SK-N-SH (cell line): Measurements from ENCODE around the gene NFKB1. TPM values are rescaled to one million over a fixed set of nuclear protein-coding genes. Genes with fewer than 3 reads are reported as not detected.

Experiments used
- CTCF ChIA-PET: fragments of 300-600, 350-600 bp; formaldehyde crosslinking; extraction: SDS; loops from one replicate; lab custom pipeline; 2021; lab: Yijun Ruan, JAX
- POLR2A ChIA-PET: fragments of 350-600 bp; sonication (Branson Sonifier 250); formaldehyde crosslinking; extraction: SDS; loops from one replicate; lab custom pipeline; 2020; ENCODE audit warnings: antibody characterized with exemption, inconsistent platforms; lab: Yijun Ruan, JAX
- DNase-seq: peaks from one replicate; pipeline ENCODE4 v3.0.0; 2012
- H2AFZ ChIP-seq: fragments of 200-600 bp; sonication (generic); 2 replicates; pipeline ENCODE4 v1.8.1; 2016; ENCODE audit warnings: antibody characterized with exemption, mild to moderate bottlenecking, low read depth
- H3F3A ChIP-seq: fragments of 200-600 bp; sonication (generic); replicated peaks from 2 replicates; pipeline ENCODE3; 2016; ENCODE audit warnings: antibody characterized with exemption, mild to moderate bottlenecking; ENCODE audit not compliant: insufficient read depth
- H3K27ac ChIP-seq, 2 experiments: fragments of 200-500 bp in 1 of 2; fragments of 200-600 bp in 1 of 2; sonication (Bioruptor generic) in 1 of 2; sonication (generic), shearing (Covaris generic) in 1 of 2; 2 replicates each; pipeline versions ENCODE4 v1.5.1 to v1.6.1; 2014 to 2016; ENCODE audit warnings: low read depth in 2 of 2, inconsistent platforms in 1 of 2, low read length in 1 of 2, mild to moderate bottlenecking in 1 of 2, mixed read lengths in 1 of 2
- H3K27me3 ChIP-seq: fragments of 200-600 bp; sonication (generic), shearing (Covaris generic); 2 replicates; pipeline ENCODE4 v1.6.1; 2016; ENCODE audit warnings: mixed run types; ENCODE audit not compliant: insufficient read depth
- H3K36me3 ChIP-seq, 2 experiments: fragments of 200-500 bp in 1 of 2; fragments of 200-600 bp in 1 of 2; sonication (Bioruptor generic) in 1 of 2; sonication (generic) in 1 of 2; replicated peaks in 1 of 2; 2 replicates each; pipeline versions ENCODE3 to v1.5.1; 2014 to 2016; ENCODE audit warnings: low read length in 1 of 2, mild to moderate bottlenecking in 1 of 2; ENCODE audit not compliant: insufficient read depth in 2 of 2, control insufficient read depth in 1 of 2
- H3K4me1 ChIP-seq, 2 experiments: fragments of 200-500 bp in 1 of 2; fragments of 200-600 bp in 1 of 2; sonication (Bioruptor generic) in 1 of 2; sonication (generic), shearing (Covaris generic) in 1 of 2; 2 replicates each; pipeline versions ENCODE4 v1.5.1 to v1.6.1; 2014 to 2016; ENCODE audit warnings: low read depth in 1 of 2, low read length in 1 of 2, mixed run types in 1 of 2; ENCODE audit not compliant: insufficient read depth in 2 of 2, control insufficient read depth in 1 of 2
- H3K4me2 ChIP-seq: fragments of 200-600 bp; sonication (generic), shearing (Covaris generic); 2 replicates; pipeline ENCODE4 v1.6.1; 2017; ENCODE audit warnings: mixed run types
- H3K4me3 ChIP-seq, 2 experiments: fragments of 200-500 bp in 1 of 2; fragments of 200-600 bp in 1 of 2; sonication (Bioruptor generic) in 1 of 2; sonication (generic), shearing (Covaris generic) in 1 of 2; 2 replicates each; pipeline versions ENCODE4 v1.5.1 to v1.8.1; 2014 to 2016; ENCODE audit warnings: low read depth in 2 of 2, inconsistent platforms in 1 of 2, low read length in 1 of 2, mild to moderate bottlenecking in 1 of 2, mixed read lengths in 1 of 2, moderate library complexity in 1 of 2
- H3K79me2 ChIP-seq: fragments of 200-600 bp; sonication (generic); 2 replicates; pipeline ENCODE4 v1.8.1; 2017; ENCODE audit warnings: mild to moderate bottlenecking; ENCODE audit not compliant: insufficient read depth
- H3K9ac ChIP-seq: fragments of 200-600 bp; sonication (generic); 2 replicates; pipeline ENCODE4 v1.6.1; 2017; ENCODE audit warnings: mixed run types
- H3K9me2 ChIP-seq: fragments of 200-600 bp; sonication (generic); 2 replicates; pipeline ENCODE4 v1.6.1; 2017; ENCODE audit warnings: mixed run types
- H3K9me3 ChIP-seq: fragments of 200-600 bp; sonication (generic); 2 replicates; pipeline ENCODE4 v1.6.1; 2017; ENCODE audit warnings: mixed run types, mild to moderate bottlenecking, moderate library complexity
- H4K20me1 ChIP-seq: fragments of 200-600 bp; sonication (generic); 2 replicates; pipeline ENCODE4 v1.6.1; 2017; ENCODE audit warnings: mild to moderate bottlenecking, mixed run types; ENCODE audit not compliant: insufficient read depth
- CHD2 ChIP-seq: fragments of 150-350 bp; IDR thresholded peaks from 2 replicates; pipeline ENCODE4 v1.6.1; 2018; ENCODE audit warnings: low read length; ENCODE audit not compliant: partially characterized antibody
- EP300 ChIP-seq, 2 experiments: IDR thresholded peaks; 2 replicates each; pipeline versions ENCODE4 v1.4.0 to v1.6.1; 2012; ENCODE audit warnings: borderline replicate concordance in 1 of 2, low read depth in 1 of 2, low read length in 1 of 2
- EZH2phosphoT487 ChIP-seq: fragments of 200-600 bp; sonication (generic); IDR thresholded peaks from 2 replicates; pipeline ENCODE4 v1.6.1; 2017; ENCODE audit warnings: low read depth, mixed run types, mild to moderate bottlenecking, antibody characterized with exemption, moderate library complexity, borderline replicate concordance
- FOSL2 ChIP-seq: IDR thresholded peaks from 2 replicates; pipeline ENCODE4 v1.4.0; 2012; ENCODE audit warnings: low read depth, mild to moderate bottlenecking, moderate library complexity, borderline replicate concordance
- JUND ChIP-seq: IDR thresholded peaks from 2 replicates; pipeline ENCODE4 v1.4.0; 2012
- MEF2A ChIP-seq: IDR thresholded peaks from 2 replicates; pipeline ENCODE4 v1.4.0; 2012; ENCODE audit warnings: low read depth, borderline replicate concordance
- NFIC ChIP-seq: IDR thresholded peaks from 2 replicates; pipeline ENCODE4 v1.4.0; 2012; ENCODE audit warnings: borderline replicate concordance
- POLR2AphosphoS5 ChIP-seq: IDR thresholded peaks from 2 replicates; pipeline ENCODE4 v1.6.1; 2012; ENCODE audit warnings: low read depth, low read length
- SIN3A ChIP-seq: IDR thresholded peaks from 2 replicates; pipeline ENCODE4 v1.6.1; 2012; ENCODE audit warnings: low read depth, mild to moderate bottlenecking, low read length, moderate library complexity, borderline replicate concordance
- TCF12 ChIP-seq: IDR thresholded peaks from 2 replicates; pipeline ENCODE4 v1.4.0; 2012
- YY1 ChIP-seq: IDR thresholded peaks from 2 replicates; pipeline ENCODE4 v1.4.0; 2012; ENCODE audit warnings: low read depth, mild to moderate bottlenecking
- WGBS: methylation state at CpG from one replicate; pipeline ENCODE4 v1.1.6; 2017; ENCODE audit warnings: low lambda C conversion rate; 5-methylcytosine and 5-hydroxymethylcytosine counted together
- polyA plus RNA-seq, 3 experiments: library from polyadenylated mRNA; depleted of rRNA; stranded (reverse); fragments of >200 nt; gene quantifications; 2 replicates each; pipeline ENCODE4 v1.2.3, GENCODE V29; 2012
- TF ChIP-seq, protein P1 (sequence below): IDR thresholded peaks from 2 replicates; pipeline ENCODE4 v1.4.0; 2012; ENCODE audit warnings: low read depth, borderline replicate concordance
- TF ChIP-seq, protein P2 (sequence below): IDR thresholded peaks from 2 replicates; pipeline ENCODE4 v1.4.0; 2012; ENCODE audit warnings: low read depth, borderline replicate concordance
- TF ChIP-seq, protein P3 (sequence below): IDR thresholded peaks from 2 replicates; pipeline ENCODE4; 2012
- TF ChIP-seq, protein P4 (sequence below): IDR thresholded peaks from 2 replicates; pipeline ENCODE4 v1.6.1; 2012; ENCODE audit warnings: mild to moderate bottlenecking, low read depth, low read length, moderate library complexity
- TF ChIP-seq, protein P5 (sequence below): fragments of 150-350 bp; IDR thresholded peaks from 2 replicates; pipeline ENCODE4 v1.6.1; 2017; ENCODE audit warnings: antibody characterized with exemption, low read length, low read depth, borderline replicate concordance
- TF ChIP-seq, protein P6 (sequence below): fragments of 200-600 bp; sonication (generic); IDR thresholded peaks from 2 replicates; pipeline ENCODE4 v1.6.1; 2017; ENCODE audit warnings: antibody characterized with exemption, mild to moderate bottlenecking, moderate library complexity

The NFKB1 gene
- polyA plus RNA-seq, 1 of the 3 experiments (the other 2 are of a cell fraction): 14.1 TPM

DNA sequence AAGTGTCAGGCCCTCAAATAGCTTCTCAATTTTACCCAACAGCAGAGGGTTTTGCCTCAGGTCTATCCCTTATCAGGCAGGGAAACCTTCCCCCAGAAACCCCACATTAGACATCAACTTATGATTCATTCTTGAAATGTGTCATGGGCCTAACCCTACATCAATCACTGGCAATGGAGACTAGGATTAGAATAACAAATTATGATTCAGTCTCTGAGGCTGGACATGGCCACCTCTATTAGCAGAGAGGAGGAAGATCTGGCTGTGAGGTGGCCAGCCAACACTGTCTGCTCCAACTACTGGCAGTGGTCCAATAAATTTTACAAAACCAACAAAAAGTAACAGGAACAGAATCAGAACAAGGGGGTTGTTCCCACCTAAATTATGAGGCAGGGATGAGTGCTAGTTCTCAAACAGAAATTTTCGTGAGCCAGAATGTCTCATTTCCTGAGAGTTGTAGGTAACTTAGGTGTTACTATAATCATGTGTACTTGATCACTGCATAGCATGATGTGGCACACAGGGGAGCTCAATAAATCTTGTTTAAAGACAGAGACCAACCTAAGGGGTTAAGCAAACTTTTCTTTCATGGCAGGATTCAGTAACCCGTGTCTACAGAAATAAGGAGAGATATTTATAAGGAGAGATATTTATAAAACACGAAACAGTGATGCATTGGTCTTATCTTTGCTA lies 126.8 kb downstream of the NFKB1 start:
- H3F3A ChIP-seq: peaks cover 11% of the 10 kb centered on the region
- H3K9me2 ChIP-seq: no peaks in the 10 kb centered on the region
- DNase-seq: no peak
- 72% methylated on average over 3 of the region's 3 CpGs for WGBS
- H2AFZ ChIP-seq: no peak overlapping the region
- peak overlapping the region; percentile 14; the same call in 1 of the 2 replicates for H3K4me2 ChIP-seq
- H4K20me1 ChIP-seq: no peaks in the 10 kb centered on the region
- peak overlapping the region in 1 of 2 experiments; percentile 53; a peak in 2 of 4 replicates for H3K27ac ChIP-seq
- H3K9me3 ChIP-seq: no peaks in the 10 kb centered on the region
- POLR2A ChIA-PET: no interaction called here
- TF ChIP-seq CHD2: no peak
- TF ChIP-seq, protein P1, sequence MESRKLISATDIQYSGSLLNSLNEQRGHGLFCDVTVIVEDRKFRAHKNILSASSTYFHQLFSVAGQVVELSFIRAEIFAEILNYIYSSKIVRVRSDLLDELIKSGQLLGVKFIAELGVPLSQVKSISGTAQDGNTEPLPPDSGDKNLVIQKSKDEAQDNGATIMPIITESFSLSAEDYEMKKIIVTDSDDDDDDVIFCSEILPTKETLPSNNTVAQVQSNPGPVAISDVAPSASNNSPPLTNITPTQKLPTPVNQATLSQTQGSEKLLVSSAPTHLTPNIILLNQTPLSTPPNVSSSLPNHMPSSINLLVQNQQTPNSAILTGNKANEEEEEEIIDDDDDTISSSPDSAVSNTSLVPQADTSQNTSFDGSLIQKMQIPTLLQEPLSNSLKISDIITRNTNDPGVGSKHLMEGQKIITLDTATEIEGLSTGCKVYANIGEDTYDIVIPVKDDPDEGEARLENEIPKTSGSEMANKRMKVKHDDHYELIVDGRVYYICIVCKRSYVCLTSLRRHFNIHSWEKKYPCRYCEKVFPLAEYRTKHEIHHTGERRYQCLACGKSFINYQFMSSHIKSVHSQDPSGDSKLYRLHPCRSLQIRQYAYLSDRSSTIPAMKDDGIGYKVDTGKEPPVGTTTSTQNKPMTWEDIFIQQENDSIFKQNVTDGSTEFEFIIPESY: no peak
- peak; percentile 86 for TF ChIP-seq NFIC
- TF ChIP-seq POLR2AphosphoS5: peak; percentile 38; the same call in 1 of the 2 replicates
- TF ChIP-seq FOSL2: peak; percentile 92
- TF ChIP-seq, protein P2, sequence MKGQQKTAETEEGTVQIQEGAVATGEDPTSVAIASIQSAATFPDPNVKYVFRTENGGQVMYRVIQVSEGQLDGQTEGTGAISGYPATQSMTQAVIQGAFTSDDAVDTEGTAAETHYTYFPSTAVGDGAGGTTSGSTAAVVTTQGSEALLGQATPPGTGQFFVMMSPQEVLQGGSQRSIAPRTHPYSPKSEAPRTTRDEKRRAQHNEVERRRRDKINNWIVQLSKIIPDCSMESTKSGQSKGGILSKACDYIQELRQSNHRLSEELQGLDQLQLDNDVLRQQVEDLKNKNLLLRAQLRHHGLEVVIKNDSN: no peak
- TF ChIP-seq, protein P3, sequence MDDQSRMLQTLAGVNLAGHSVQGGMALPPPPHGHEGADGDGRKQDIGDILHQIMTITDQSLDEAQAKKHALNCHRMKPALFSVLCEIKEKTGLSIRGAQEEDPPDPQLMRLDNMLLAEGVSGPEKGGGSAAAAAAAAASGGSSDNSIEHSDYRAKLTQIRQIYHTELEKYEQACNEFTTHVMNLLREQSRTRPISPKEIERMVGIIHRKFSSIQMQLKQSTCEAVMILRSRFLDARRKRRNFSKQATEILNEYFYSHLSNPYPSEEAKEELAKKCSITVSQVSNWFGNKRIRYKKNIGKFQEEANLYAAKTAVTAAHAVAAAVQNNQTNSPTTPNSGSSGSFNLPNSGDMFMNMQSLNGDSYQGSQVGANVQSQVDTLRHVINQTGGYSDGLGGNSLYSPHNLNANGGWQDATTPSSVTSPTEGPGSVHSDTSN: peak; percentile 91
- TF ChIP-seq EZH2phosphoT487: no peak
- TF ChIP-seq JUND: peak; percentile 82
- TF ChIP-seq YY1: peak; percentile 31; the same call in 1 of the 2 replicates
- TF ChIP-seq TCF12: peak; percentile 74
- TF ChIP-seq EP300 (IDR thresholded peaks at IDR 0.05; ENCODE audit: borderline replicate concordance in 1 of 2, low read depth in 1 of 2, low read length in 1 of 2): peak in 1 of 2 experiments; percentile 60; a peak in 1 of 4 replicates
- TF ChIP-seq, protein P4, sequence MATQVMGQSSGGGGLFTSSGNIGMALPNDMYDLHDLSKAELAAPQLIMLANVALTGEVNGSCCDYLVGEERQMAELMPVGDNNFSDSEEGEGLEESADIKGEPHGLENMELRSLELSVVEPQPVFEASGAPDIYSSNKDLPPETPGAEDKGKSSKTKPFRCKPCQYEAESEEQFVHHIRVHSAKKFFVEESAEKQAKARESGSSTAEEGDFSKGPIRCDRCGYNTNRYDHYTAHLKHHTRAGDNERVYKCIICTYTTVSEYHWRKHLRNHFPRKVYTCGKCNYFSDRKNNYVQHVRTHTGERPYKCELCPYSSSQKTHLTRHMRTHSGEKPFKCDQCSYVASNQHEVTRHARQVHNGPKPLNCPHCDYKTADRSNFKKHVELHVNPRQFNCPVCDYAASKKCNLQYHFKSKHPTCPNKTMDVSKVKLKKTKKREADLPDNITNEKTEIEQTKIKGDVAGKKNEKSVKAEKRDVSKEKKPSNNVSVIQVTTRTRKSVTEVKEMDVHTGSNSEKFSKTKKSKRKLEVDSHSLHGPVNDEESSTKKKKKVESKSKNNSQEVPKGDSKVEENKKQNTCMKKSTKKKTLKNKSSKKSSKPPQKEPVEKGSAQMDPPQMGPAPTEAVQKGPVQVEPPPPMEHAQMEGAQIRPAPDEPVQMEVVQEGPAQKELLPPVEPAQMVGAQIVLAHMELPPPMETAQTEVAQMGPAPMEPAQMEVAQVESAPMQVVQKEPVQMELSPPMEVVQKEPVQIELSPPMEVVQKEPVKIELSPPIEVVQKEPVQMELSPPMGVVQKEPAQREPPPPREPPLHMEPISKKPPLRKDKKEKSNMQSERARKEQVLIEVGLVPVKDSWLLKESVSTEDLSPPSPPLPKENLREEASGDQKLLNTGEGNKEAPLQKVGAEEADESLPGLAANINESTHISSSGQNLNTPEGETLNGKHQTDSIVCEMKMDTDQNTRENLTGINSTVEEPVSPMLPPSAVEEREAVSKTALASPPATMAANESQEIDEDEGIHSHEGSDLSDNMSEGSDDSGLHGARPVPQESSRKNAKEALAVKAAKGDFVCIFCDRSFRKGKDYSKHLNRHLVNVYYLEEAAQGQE: no peak
- TF ChIP-seq, protein P5, sequence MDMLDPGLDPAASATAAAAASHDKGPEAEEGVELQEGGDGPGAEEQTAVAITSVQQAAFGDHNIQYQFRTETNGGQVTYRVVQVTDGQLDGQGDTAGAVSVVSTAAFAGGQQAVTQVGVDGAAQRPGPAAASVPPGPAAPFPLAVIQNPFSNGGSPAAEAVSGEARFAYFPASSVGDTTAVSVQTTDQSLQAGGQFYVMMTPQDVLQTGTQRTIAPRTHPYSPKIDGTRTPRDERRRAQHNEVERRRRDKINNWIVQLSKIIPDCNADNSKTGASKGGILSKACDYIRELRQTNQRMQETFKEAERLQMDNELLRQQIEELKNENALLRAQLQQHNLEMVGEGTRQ: no peak
- TF ChIP-seq, protein P6, sequence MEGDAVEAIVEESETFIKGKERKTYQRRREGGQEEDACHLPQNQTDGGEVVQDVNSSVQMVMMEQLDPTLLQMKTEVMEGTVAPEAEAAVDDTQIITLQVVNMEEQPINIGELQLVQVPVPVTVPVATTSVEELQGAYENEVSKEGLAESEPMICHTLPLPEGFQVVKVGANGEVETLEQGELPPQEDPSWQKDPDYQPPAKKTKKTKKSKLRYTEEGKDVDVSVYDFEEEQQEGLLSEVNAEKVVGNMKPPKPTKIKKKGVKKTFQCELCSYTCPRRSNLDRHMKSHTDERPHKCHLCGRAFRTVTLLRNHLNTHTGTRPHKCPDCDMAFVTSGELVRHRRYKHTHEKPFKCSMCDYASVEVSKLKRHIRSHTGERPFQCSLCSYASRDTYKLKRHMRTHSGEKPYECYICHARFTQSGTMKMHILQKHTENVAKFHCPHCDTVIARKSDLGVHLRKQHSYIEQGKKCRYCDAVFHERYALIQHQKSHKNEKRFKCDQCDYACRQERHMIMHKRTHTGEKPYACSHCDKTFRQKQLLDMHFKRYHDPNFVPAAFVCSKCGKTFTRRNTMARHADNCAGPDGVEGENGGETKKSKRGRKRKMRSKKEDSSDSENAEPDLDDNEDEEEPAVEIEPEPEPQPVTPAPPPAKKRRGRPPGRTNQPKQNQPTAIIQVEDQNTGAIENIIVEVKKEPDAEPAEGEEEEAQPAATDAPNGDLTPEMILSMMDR: no peak
- no peak for TF ChIP-seq MEF2A
- no peak for TF ChIP-seq SIN3A
- no peak overlapping the region for H3K9ac ChIP-seq
- H3K4me1 ChIP-seq: 0 out of 4 replicates have a peak, but pooled peaks cover 0 to 5% of the 10 kb centered on the region in 2 experiments
- no peaks in the 10 kb centered on the region for H3K27me3 ChIP-seq
- CTCF ChIA-PET: interaction anchor here (1.1 to 1.2 kb wide), 2 partner anchors 11 to 179 kb away, joined by 3 to 4 read pairs; no protein-coding TSS in a partner anchor
- H3K79me2 ChIP-seq: no peaks in the 10 kb centered on the region
- H3K36me3 ChIP-seq: peaks cover 8% of the 10 kb centered on the region in 2 experiments
- H3K4me3 ChIP-seq: no peak overlapping the region
